HG03457 (cell line): ENCODE results near the gene CARS1.
"Not testable (repeated sequence)": the region's sequence is repeated elsewhere in the genome, so short reads cannot be mapped to it uniquely, and the experiment has no call there.

ENCODE experiments used
- ATAC-seq: cut with Tn5 transposase; IDR thresholded peaks from one replicate; pipeline ENCODE4 v1.9.1; 2021; ENCODE audit warnings: moderate number of reproducible peaks; ENCODE audit not compliant: unreplicated experiment

Gene CARS1

GRCh38 chr11:3063876-3064275, 6.7 kb upstream of the CARS1 start:
- not testable (repeated sequence) for ATAC-seq

- ATAC-seq = not testable (repeated sequence)
These were observed 6.2 kb upstream of the CARS1 start for GRCh38 chr11:3063432-3063831.

- ATAC-seq = no peak
These were observed 3.3 kb upstream of the CARS1 start for GRCh38 chr11:3060436-3061025.

GRCh38 chr11:3058753-3059664, 1.8 kb upstream of the CARS1 start:
- ATAC-seq = no peak

- ATAC-seq = no peak
These were observed 741 bp downstream of the CARS1 start for GRCh38 chr11:3056296-3057068.

- ATAC-seq = no peak
These were observed 1.3 kb downstream of the CARS1 start for GRCh38 chr11:3055891-3056290.

- no peak for ATAC-seq
These were observed 4.7 kb downstream of the CARS1 start for GRCh38 chr11:3052567-3052966.

GRCh38 chr11:3052109-3052479, 5.1 kb downstream of the CARS1 start:
- ATAC-seq = no peak

- ATAC-seq = no peak
These were observed 5.8 kb downstream of the CARS1 start for GRCh38 chr11:3051196-3052108.

GRCh38 chr11:3050386-3051195, 6.6 kb downstream of the CARS1 start:
- no peak for ATAC-seq

GRCh38 chr11:3049430-3050243, 7.6 kb downstream of the CARS1 start:
- ATAC-seq = no peak

- no peak for ATAC-seq
These were observed 9.6 kb downstream of the CARS1 start for GRCh38 chr11:3047637-3048036.

- ATAC-seq = no peak
These were observed 10.6 kb downstream of the CARS1 start for GRCh38 chr11:3046641-3047040.

GRCh38 chr11:3046190-3046589, 11.0 kb downstream of the CARS1 start:
- ATAC-seq = no peak

GRCh38 chr11:3044915-3045314, 12.3 kb downstream of the CARS1 start:
- no peak for ATAC-seq

- no peak for ATAC-seq
These were observed 13.2 kb downstream of the CARS1 start for GRCh38 chr11:3044004-3044403.

- ATAC-seq = no peak
These were observed 13.8 kb downstream of the CARS1 start for GRCh38 chr11:3043315-3043871.

- ATAC-seq = no peak
These were observed 14.5 kb downstream of the CARS1 start for GRCh38 chr11:3042496-3043314.
